Nucleus accumbens (tissue), 56 donors: ENCODE measurements around the gene KLB.
A peak's percentile ranks its signal among the peaks of the same experiment; 100 is the strongest.
"Not testable (repeated sequence)": the region's sequence is repeated elsewhere in the genome, so short reads cannot be mapped to it uniquely, and the experiment has no call there.

Experiments used
- DNase-seq, 56 donors: peaks; one replicate each; lab custom pipeline; 2025; lab: John Stamatoyannopoulos, UW

KLB gene

DNA sequence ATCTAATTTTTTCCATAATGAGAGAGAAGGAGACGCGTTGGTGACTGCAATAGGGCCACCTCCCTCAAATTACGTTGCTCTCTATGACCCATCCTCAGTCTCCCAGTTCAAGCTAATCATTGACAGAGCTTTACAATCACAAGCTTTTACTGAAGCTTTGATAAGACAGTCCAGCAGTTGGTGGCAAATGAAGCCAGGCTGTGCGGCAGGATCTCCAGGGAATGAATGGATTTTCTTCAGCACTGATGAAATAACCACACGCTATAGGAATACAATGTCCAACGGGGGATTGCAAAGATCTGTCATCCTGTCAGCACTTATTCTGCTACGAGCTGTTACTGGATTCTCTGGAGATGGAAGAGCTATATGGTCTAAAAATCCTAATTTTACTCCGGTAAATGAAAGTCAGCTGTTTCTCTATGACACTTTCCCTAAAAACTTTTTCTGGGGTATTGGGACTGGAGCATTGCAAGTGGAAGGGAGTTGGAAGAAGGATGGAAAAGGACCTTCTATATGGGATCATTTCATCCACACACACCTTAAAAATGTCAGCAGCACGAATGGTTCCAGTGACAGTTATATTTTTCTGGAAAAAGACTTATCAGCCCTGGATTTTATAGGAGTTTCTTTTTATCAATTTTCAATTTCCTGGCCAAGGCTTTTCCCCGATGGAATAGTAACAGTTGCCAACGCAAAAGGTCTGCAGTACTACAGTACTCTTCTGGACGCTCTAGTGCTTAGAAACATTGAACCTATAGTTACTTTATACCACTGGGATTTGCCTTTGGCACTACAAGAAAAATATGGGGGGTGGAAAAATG is at the start of gene KLB:
TSS of gene KLB (plus strand) at position 168 of the 821 bp plus-strand sequence. CDS start at position 188, 20 bp downstream.
- no peak for DNase-seq

DNA sequence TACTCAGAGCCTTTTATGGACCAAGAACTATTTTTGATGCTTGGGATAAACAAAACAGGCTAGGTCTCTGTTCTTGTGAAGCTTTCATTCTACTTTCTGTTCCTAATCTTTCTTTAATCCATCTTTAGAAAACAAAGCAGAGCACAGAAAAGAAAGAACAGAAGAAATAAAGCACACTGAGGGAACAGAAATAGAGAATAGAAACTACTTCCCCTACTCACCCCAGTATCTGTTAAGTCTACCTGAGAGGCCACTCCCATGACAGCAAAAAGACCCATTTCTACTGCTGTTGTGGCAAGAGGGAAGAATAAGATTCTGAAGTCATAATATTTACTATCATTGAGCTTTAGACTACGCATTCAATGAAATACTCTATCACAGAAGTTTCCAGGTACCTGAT is 49.7 kb upstream of the KLB start:
- no peak for DNase-seq

DNA sequence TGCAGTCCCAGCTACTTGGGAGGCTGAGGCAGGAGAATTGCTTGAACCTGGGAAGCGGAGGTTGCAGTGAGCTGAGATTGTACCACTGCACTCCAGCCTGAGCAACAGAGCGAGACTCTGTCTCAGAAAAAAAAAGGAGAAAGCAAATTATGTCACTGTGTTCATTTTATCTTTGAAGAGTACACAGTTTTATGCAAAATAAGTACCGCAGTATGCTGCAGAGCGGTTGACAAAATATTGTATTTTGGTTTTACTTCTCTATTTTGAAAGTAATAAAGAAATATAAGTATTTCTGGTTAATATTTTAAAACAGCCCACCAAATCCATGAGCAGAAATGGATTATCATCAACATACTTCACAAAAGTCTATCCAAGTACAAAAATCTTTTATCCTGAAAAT is 46.1 kb upstream of the KLB start:
- not testable (repeated sequence) for DNase-seq

- no peak for DNase-seq
Observed at GRCh38 chr4:39362827-39363226, 43.9 kb upstream of the KLB start.

GRCh38 chr4:39363773-39364393 is 42.8 kb upstream of the KLB start:
- no peak for DNase-seq

GRCh38 chr4:39365360-39365759 is 41.4 kb upstream of the KLB start:
- DNase-seq, result no peak

- DNase-seq, result peak in 54 of 56 donors; percentile 29 to 90 (median 72)
Observed at GRCh38 chr4:39365830-39366771, 40.6 kb upstream of the KLB start, which contains the start of gene RFC1. TSS of gene RFC1 (minus strand) at chr4:39366362. CDS start at chr4:39366241, 121 bp downstream.

DNA sequence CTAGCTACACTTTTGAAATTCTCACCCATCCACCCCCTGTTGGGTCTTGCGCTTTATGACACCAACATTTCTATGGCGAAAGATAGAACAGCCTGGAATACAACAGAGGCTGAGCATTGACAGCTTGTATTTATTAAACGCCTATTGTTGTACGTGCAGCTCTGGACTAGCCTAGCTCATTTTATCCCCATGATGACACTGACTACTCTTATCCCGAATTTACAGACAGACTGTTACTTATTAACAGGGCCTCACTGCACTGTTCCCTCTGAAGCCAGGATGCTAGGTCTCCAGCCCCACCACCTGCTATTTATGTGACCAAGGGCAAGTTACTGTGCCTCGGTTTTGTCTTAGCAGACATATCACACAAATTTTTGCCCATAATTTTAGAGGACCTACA is 39.6 kb upstream of the KLB start:
- no peak for DNase-seq

DNA sequence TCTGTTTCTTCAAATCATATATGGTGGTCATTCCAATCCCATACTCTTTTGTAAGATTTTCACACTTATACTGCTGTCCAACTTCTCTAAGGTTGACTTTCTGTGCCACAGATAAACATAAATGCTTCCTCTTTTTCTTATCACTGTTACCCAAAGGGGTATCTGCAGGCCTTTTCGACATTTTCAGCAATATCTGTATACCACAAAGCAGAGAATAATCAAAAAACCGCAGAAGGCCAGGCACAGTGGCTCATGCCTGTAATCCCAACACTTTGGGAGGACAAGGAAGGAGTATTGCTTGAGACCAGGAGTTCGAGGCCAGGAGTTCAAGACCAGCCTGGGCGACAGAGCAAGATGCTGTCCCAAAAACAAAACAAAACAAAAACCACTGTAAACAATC is 37.4 kb upstream of the KLB start:
- no peak for DNase-seq

DNA sequence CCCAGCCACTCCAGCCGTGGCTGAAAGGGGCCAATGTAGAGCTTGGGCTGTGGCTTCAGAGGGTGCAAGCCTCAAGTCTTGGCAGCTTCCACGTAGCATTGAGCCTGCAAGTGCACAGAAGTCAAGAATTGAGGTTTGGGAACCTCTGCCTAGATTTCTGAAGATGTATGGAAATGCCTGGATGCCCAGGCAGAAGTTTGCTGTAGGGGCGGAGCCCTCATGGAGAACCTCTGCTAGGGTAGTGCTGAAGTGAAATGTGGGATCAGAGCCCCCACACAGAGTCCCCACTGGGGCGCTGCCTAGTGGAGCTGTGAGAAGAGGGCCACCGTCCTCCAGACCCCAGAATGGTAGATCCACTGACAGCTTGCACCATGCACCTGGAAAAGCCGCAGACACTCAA is 35.5 kb upstream of the KLB start:
- not testable (repeated sequence) for DNase-seq

DNA sequence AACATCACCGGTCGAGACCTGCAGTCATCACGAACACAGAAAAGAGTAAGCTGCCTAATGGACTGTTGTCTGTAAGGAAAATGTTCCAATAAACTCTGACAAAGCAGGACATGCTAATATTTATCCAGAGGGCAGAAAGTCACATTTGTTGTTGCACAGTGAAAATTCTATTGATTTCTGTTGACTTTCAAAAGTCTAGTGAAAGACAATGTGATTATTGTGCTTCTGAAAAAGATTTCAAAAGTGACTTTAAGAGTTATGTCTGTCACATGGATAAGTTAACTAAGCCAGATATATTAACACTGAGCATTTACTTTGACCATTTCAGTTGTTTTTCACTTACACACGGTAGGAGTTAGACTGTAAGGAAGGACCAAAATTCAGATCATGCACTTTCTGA is 31.3 kb upstream of the KLB start:
- no peak for DNase-seq

GRCh38 chr4:39383690-39384089 is 23.0 kb upstream of the KLB start:
- no peak for DNase-seq

DNA sequence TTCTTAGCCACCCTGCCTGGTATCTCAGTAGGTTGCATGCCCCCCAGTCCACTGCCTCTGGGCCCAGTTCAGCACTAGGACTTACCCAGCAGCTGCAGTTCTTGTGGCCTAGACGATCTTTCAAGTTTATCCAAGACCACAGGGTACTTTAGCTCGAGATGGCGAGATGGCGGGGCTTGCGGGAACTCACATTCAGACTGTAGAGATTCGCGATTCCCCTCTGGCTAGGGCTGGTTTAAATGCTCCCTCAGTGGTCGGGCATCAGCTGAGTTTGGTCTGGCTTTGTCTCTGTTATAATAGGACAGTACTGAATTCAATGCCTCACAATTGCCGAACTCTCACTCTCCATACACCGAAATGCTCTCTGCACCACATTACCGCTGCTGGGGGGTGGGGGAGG is 22.2 kb upstream of the KLB start:
- no peak for DNase-seq

DNA sequence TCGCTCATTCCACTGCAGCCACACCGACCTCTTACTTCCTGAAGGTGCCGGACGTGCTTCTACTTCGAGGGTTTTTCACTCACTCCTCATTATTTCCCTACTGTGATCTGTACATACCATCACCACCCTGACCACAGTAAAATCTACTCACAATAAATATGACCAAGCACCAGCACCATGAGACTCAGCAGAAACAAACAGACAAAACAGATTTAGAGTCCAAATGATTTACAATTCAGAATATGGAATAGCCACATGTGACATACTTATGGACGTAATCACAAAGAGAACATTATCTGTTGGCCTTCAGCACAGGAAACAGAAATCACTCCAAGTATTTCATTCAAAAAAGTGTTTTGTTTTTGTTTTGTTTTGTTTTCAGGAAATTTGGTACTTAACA is 16.1 kb upstream of the KLB start:
- no peak for DNase-seq

DNA sequence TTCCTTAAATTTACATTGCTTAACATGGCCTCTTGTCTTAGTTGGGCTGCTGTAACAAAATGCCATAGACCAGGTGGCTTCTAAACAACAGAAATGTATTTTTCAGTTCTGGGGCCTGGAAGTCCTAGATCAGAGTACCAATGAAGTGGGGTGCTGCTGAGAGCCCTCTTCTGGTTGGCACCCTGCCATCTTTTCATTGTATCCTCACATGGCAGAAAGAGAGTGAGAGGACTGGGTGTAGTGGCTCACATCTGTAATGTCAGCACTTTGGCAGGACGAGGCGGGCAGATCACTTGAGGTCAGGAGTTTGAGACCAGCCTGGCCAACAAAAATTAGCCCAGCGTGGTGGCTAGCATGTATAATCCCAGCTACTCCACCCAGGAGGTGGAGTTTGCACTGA is 12.0 kb upstream of the KLB start:
- DNase-seq, result no peak

- DNase-seq, result not testable (repeated sequence)
Observed at GRCh38 chr4:39401640-39402039, 5.1 kb upstream of the KLB start.

DNA sequence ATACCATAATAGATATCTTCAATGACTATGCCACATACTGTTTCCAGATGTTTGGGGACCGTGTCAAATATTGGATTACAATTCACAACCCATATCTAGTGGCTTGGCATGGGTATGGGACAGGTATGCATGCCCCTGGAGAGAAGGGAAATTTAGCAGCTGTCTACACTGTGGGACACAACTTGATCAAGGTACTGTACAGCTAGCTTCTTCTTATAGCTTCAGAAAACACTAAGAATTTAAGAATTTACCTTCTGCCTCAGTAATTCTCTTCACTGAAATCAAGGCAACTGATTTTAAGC is 805 bp downstream of the KLB start:
- DNase-seq, result no peak

GRCh38 chr4:39410415-39410814 is 3.7 kb downstream of the KLB start:
- DNase-seq, result no peak

DNA sequence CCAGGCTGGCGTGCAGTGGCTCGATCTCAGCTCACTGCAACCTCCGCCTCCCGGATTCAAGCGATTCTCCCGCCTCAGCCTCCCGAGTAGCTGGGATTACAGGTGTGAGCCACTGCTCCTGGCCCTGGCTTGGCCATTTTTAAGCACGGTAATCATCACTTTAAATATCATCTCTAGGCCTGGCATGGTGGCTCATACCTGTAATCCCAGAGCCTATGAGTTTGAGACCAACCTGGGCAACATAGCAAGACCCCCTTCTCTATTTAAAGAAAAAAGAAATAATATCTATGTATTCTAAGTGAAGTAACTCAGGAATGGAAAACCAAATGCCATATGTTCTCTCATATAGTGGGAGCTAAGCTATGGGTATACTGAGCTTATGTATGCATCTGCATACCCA is 4.8 kb downstream of the KLB start:
- DNase-seq, result not testable (repeated sequence)

- no peak for DNase-seq
Observed at GRCh38 chr4:39415678-39416283, 9.1 kb downstream of the KLB start.

- no peak for DNase-seq
Observed at GRCh38 chr4:39422247-39422646, 15.5 kb downstream of the KLB start.
